Tongue (tissue), 1 donor: ENCODE data around the gene IFNL3. TPM values are rescaled to one million over a fixed set of nuclear protein-coding genes. Genes with fewer than 3 reads are reported as not detected.

Source experiments
- total RNA-seq: library from RNA; depleted of rRNA; stranded (reverse); fragments of >200 nt; gene quantifications from one replicate; pipeline ENCODE4 v1.2.3, GENCODE V29; 2014

Gene IFNL3
- total RNA-seq, 1 donor from 2014 or later, result not detected

Other genes starting within 250 kb of the IFNL3 start
- gene FBXO27, start 212.5 kb downstream of the IFNL3 start, total RNA-seq, result 1.6 TPM
- gene ACP7, start 160.6 kb downstream of the IFNL3 start, total RNA-seq, result not detected
- gene PAK4, start 119.2 kb downstream of the IFNL3 start, total RNA-seq, result 10.3 TPM
- 4.5 TPM for gene NCCRP1, start 48.0 kb downstream of the IFNL3 start, total RNA-seq
- not detected for gene SYCN, start 40.7 kb downstream of the IFNL3 start, total RNA-seq
- not detected for gene IFNL4, start 3.9 kb upstream of the IFNL3 start, total RNA-seq
- gene IFNL2, start 23.4 kb upstream of the IFNL3 start, total RNA-seq, result not detected
- not detected for gene IFNL1, start 51.4 kb upstream of the IFNL3 start, total RNA-seq
- 0.92 TPM for gene LRFN1, start 75.9 kb upstream of the IFNL3 start, total RNA-seq
- 8.2 TPM for gene GMFG, start 91.0 kb upstream of the IFNL3 start, total RNA-seq
- 36.4 TPM for gene SAMD4B, start 97.4 kb upstream of the IFNL3 start, total RNA-seq
- gene PAF1, start 146.1 kb upstream of the IFNL3 start, total RNA-seq, result 18.9 TPM
- 15.2 TPM for gene MED29, start 146.4 kb upstream of the IFNL3 start, total RNA-seq
- 24.5 TPM for gene ZFP36, start 161.8 kb upstream of the IFNL3 start, total RNA-seq
- gene PLEKHG2, start 167.7 kb upstream of the IFNL3 start, total RNA-seq, result 20.9 TPM
- 106 TPM for gene RPS16, start 190.9 kb upstream of the IFNL3 start, total RNA-seq
- gene SUPT5H, start 200.6 kb upstream of the IFNL3 start, total RNA-seq, result 62.2 TPM
- 27.1 TPM for gene TIMM50, start 235.8 kb upstream of the IFNL3 start, total RNA-seq